Epithelial cell of esophagus (primary cell): ENCODE data around the gene KLHL11.
A peak's percentile ranks its signal among the peaks of the same experiment; 100 is the strongest.

Experiments
- DNase-seq: peaks from one replicate; pipeline ENCODE4 v3.0.0; 2010; ENCODE audit warnings: low read depth
- H3K4me3 ChIP-seq: 2 replicates; pipeline ENCODE4 v1.5.1; 2011; ENCODE audit warnings: mild to moderate bottlenecking, low read length, control low read depth
- TF ChIP-seq, protein P1 (sequence below): IDR thresholded peaks from 2 replicates; pipeline ENCODE4 v1.5.1; 2011; ENCODE audit warnings: low read depth, mild to moderate bottlenecking, low read length, control low read depth, inconsistent platforms; ENCODE audit not compliant: insufficient read depth; ENCODE audit errors: missing control alignments

The KLHL11 gene

DNA sequence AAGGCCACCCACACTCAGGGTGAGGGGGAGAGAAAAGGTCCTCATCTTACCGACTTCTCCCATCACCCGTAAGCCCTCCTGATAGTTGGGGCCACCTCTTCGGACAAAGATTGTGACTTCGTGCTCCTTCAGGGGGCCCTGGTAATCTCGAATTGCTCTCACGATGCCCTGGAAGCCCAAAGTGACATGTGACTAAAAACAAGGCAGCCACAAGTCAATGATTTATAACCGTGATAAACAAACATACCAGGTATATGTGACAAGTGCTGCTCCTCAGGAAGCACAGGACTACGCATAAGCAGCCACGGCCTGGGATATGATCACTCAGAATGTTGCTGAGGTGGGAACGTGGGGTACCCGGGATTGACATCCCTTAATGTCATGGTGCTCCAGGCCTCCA is 36.4 kb upstream of the KLHL11 start:
- H3K4me3 ChIP-seq, result no peak overlapping the region
- TF ChIP-seq, protein P1, sequence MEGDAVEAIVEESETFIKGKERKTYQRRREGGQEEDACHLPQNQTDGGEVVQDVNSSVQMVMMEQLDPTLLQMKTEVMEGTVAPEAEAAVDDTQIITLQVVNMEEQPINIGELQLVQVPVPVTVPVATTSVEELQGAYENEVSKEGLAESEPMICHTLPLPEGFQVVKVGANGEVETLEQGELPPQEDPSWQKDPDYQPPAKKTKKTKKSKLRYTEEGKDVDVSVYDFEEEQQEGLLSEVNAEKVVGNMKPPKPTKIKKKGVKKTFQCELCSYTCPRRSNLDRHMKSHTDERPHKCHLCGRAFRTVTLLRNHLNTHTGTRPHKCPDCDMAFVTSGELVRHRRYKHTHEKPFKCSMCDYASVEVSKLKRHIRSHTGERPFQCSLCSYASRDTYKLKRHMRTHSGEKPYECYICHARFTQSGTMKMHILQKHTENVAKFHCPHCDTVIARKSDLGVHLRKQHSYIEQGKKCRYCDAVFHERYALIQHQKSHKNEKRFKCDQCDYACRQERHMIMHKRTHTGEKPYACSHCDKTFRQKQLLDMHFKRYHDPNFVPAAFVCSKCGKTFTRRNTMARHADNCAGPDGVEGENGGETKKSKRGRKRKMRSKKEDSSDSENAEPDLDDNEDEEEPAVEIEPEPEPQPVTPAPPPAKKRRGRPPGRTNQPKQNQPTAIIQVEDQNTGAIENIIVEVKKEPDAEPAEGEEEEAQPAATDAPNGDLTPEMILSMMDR, result no peak
- DNase-seq, result no peak

DNA sequence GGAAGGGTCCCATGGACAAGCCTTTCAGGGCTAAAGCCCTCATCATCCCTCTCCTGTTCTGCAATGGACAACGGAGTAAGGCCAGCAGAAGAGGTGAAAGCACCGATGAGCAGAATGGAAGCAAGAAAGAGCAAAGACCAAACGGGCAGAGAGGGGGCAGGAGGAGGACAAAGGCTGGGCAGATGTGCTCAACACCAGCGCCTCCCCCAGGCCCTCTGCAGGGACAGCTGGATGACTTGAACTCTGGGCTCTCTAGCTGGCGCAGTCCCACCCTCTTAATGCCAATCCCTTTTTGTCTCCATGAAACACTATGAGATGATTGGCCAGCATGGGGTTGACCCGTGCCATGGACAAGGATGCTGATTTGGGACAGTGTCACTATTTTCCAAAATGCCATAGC is 31.5 kb upstream of the KLHL11 start:
- TF ChIP-seq, protein P1, result no peak

DNA sequence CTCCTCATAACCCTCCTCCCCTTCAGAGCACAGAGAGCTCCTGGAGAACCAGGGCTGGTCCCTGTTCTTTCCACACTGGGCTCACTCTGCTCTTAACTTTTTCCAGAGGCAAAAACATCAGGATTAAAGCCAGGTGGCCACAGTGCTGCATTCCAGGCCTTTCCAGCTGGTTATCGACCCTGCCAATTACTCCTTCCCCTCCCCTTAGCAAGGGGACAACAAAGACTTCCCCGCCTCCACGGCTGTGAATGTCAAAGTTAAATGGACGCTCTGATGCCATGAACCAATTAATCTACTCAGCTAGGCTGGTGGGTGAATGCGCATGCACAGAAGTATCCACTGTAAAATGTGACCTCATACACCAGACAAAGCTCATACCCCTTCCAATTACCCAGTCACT is 30.4 kb upstream of the KLHL11 start:
- no peak overlapping the region for H3K4me3 ChIP-seq
- no peak for DNase-seq
- TF ChIP-seq, protein P1, result no peak

More for the DNA sequence above, 31.5 kb upstream of the KLHL11 start:
- no peak overlapping the region for H3K4me3 ChIP-seq
- DNase-seq, result no peak

DNA sequence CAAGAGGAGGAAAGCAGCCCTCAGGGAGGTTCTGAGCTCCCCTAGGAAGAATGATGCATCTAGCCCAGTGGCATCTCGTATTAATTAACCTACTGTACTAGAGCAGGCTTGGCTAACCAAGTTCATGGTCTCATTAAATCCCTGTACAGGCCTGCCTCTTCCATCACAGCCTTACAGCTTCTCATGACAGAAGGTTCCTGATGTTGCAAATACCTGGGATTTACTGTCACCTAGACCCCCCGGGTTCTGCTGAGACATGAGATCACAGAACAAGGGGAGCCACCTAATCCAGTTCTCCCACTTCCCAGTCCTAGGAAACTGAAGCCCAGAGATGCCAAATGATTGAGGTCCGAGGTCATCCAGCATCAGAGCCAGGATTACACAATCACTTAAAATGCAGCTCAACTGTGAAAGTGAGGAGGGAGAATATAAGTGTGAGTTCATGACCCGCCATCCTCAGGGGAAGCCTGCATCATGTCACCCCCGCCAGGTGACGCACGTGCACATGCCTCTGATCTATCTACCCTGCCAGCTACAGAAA is 29.6 kb upstream of the KLHL11 start:
- TF ChIP-seq, protein P1, result no peak
- DNase-seq, result peak; percentile 77

DNA sequence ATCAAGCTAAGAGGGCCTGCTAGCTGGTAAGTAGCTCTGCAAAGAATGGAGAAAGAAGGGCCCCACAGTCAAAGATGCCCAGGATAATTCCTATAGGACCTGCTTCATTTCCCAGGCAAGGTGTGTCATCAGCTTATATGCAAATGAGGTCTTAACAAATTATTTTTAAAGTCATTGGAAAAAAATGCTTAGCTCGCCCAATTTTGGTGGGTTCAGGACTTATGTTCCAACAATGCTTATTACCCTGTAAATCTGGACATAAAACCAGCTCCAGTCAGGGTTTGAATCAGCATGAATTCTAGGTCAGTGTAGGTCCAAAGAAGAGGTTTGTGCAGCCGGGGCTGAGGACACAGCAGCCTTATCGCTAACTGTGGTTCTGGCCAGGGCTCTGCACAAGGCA is 28.2 kb upstream of the KLHL11 start:
- TF ChIP-seq, protein P1, result no peak
- DNase-seq, result no peak
- H3K4me3 ChIP-seq, result no peak overlapping the region

More for the DNA sequence above, 29.6 kb upstream of the KLHL11 start:
- no peak overlapping the region for H3K4me3 ChIP-seq

DNA sequence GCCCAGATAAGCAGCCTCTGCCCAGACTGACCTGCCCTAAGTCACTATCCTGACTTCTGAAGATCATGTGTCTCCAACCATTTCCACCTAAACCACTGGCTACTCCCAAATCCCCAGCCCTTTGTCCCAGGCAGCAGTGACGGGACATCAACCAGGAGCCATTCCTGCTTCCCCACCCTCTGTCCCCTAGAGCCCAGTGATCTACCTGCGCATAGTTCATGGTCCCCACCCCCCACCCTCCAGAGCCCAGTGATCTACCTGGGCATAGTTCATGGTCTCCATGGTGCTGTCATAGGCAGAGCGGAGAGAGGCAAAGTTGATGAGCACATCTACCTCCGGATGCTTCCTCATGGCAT is 26.8 kb upstream of the KLHL11 start:
- no peak overlapping the region for H3K4me3 ChIP-seq
- DNase-seq, result no peak
- TF ChIP-seq, protein P1, result no peak
